H9 (cell line): Measurements from ENCODE around the gene PPP1R14B. TPM values are rescaled to one million over a fixed set of nuclear protein-coding genes. Genes with fewer than 3 reads are reported as not detected.

Experiments
- DNase-seq: peaks from one replicate; pipeline ENCODE4 v3.0.0-alpha.2; 2017
- H2AFZ ChIP-seq: one replicate; pipeline ENCODE4 v1.6.1; 2013; ENCODE audit warnings: mild to moderate bottlenecking, low read length, control low read depth, moderate library complexity
- H2AK5ac ChIP-seq: 2 replicates; pipeline ENCODE4 v1.6.1; 2013; ENCODE audit warnings: low read length, control low read depth, mixed read lengths; ENCODE audit not compliant: insufficient read length
- H2BK120ac ChIP-seq: one replicate; pipeline ENCODE4 v1.6.1; 2013; ENCODE audit warnings: low read depth, mild to moderate bottlenecking, low read length, control low read depth, inconsistent platforms; ENCODE audit not compliant: poor library complexity, severe bottlenecking
- H2BK12ac ChIP-seq: 2 replicates; pipeline ENCODE4 v1.6.1; 2013; ENCODE audit warnings: low read length, control low read depth, mixed read lengths, low read depth; ENCODE audit not compliant: insufficient read length
- H2BK15ac ChIP-seq: 2 replicates; pipeline ENCODE4 v1.6.1; 2013; ENCODE audit warnings: low read depth, low read length, control low read depth
- H2BK20ac ChIP-seq: one replicate; pipeline ENCODE4 v1.6.1; 2013; ENCODE audit warnings: low read depth, mild to moderate bottlenecking, low read length, control low read depth, inconsistent platforms; ENCODE audit not compliant: poor library complexity, severe bottlenecking
- H2BK5ac ChIP-seq: 2 replicates; pipeline ENCODE4 v1.6.1; 2013; ENCODE audit warnings: low read length, control low read depth, mixed read lengths; ENCODE audit not compliant: insufficient read length
- H3K14ac ChIP-seq: 2 replicates; pipeline ENCODE4 v1.6.1; 2013; ENCODE audit warnings: low read length, control low read depth; ENCODE audit not compliant: insufficient read depth
- H3K18ac ChIP-seq: 2 replicates; pipeline ENCODE4 v1.6.1; 2013; ENCODE audit warnings: low read depth, mild to moderate bottlenecking, mixed read lengths, low read length, control low read depth; ENCODE audit not compliant: insufficient read length
- H3K23ac ChIP-seq: 2 replicates; pipeline ENCODE4 v1.6.1; 2013; ENCODE audit warnings: low read length, control low read depth, mixed read lengths, low read depth; ENCODE audit not compliant: insufficient read length
- H3K23me2 ChIP-seq: 2 replicates; pipeline ENCODE4 v1.6.1; 2013; ENCODE audit warnings: low read depth, mild to moderate bottlenecking, mixed read lengths, low read length, control low read depth; ENCODE audit not compliant: insufficient read length, poor library complexity, severe bottlenecking
- H3K27ac ChIP-seq: 2 replicates; pipeline ENCODE4 v1.5.1; 2013; ENCODE audit warnings: low read length, control low read depth, mixed read lengths, low read depth; ENCODE audit not compliant: insufficient read length
- H3K27me3 ChIP-seq: 2 replicates; pipeline ENCODE4 v1.6.1; 2013; ENCODE audit warnings: low read length, control low read depth, inconsistent platforms; ENCODE audit not compliant: insufficient read depth
- H3K4ac ChIP-seq: 2 replicates; pipeline ENCODE4 v1.6.1; 2013; ENCODE audit warnings: low read depth, mild to moderate bottlenecking, control low read depth, inconsistent platforms, low read length, moderate library complexity
- H3K4me1 ChIP-seq: 2 replicates; pipeline ENCODE4 v1.6.1; 2013; ENCODE audit warnings: low read length, control low read depth, inconsistent platforms; ENCODE audit not compliant: insufficient read depth
- H3K4me2 ChIP-seq: 2 replicates; pipeline ENCODE4 v1.6.1; 2013; ENCODE audit warnings: low read length, control low read depth, mixed read lengths; ENCODE audit not compliant: insufficient read length, insufficient read depth
- H3K56ac ChIP-seq: 2 replicates; pipeline ENCODE4 v1.6.1; 2013; ENCODE audit warnings: low read depth, mild to moderate bottlenecking, mixed read lengths, low read length, control low read depth; ENCODE audit not compliant: insufficient read length
- H3K79me1 ChIP-seq: 2 replicates; pipeline ENCODE4 v1.6.1; 2013; ENCODE audit warnings: low read depth, mild to moderate bottlenecking, moderate library complexity, low read length, control low read depth, inconsistent platforms; ENCODE audit not compliant: insufficient read depth, poor library complexity, severe bottlenecking
- H3K79me2 ChIP-seq: 2 replicates; pipeline ENCODE4 v1.6.1; 2013; ENCODE audit warnings: low read length, control low read depth, inconsistent platforms; ENCODE audit not compliant: insufficient read depth
- H3K9ac ChIP-seq: 2 replicates; pipeline ENCODE4 v1.6.1; 2013; ENCODE audit warnings: low read length, control low read depth, mixed read lengths; ENCODE audit not compliant: insufficient read length; ENCODE audit errors: extremely low read depth
- H3K9me3 ChIP-seq: one replicate; pipeline ENCODE4 v1.6.1; 2013; ENCODE audit warnings: low read depth, low read length, inconsistent platforms; ENCODE audit not compliant: control insufficient read depth
- H3T11ph ChIP-seq: one replicate; pipeline ENCODE4 v1.6.1; 2013; ENCODE audit warnings: mild to moderate bottlenecking, low read length, control low read depth, inconsistent platforms
- H4K20me1 ChIP-seq: one replicate; pipeline ENCODE4 v1.6.1; 2013; ENCODE audit not compliant: control insufficient read depth, insufficient read length, insufficient read depth
- H4K5ac ChIP-seq: 2 replicates; pipeline ENCODE4 v1.6.1; 2013; ENCODE audit warnings: low read depth, mild to moderate bottlenecking, mixed read lengths, low read length, control low read depth; ENCODE audit not compliant: insufficient read length
- H4K8ac ChIP-seq: replicated peaks from 2 replicates; pipeline ENCODE4 v1.6.1; 2013; ENCODE audit warnings: low read length, control low read depth, mixed read lengths, low read depth; ENCODE audit not compliant: insufficient read length
- H4K91ac ChIP-seq: 2 replicates; pipeline ENCODE4 v1.6.1; 2013; ENCODE audit warnings: low read depth, mild to moderate bottlenecking, moderate library complexity, mixed read lengths, low read length, control low read depth; ENCODE audit not compliant: insufficient read length
- H3K27ac Mint-ChIP-seq, 3 experiments: 2 replicates in 2 of 3; 3 replicates in 1 of 3; pipeline ENCODE4 v1.8.0; 2020 to 2021; ENCODE audit warnings: mixed read lengths in 3 of 3, mild to moderate bottlenecking in 1 of 3, moderate library complexity in 1 of 3
- H3K27me3 Mint-ChIP-seq: 2 replicates; pipeline ENCODE4 v1.8.0; 2021; ENCODE audit warnings: low read depth, mild to moderate bottlenecking, moderate library complexity, mixed read lengths
- H3K36me3 Mint-ChIP-seq, 3 experiments: 2 replicates in 2 of 3; 3 replicates in 1 of 3; pipeline ENCODE4 v1.8.0; 2020 to 2021; ENCODE audit warnings: low read depth in 3 of 3, mixed read lengths in 3 of 3; ENCODE audit not compliant: insufficient read depth in 1 of 3
- H3K4me1 Mint-ChIP-seq, 2 experiments: 2 replicates each; pipeline ENCODE4 v1.8.0; 2020; ENCODE audit warnings: mixed read lengths in 2 of 2
- H3K4me3 Mint-ChIP-seq, 2 experiments: 2 replicates in 1 of 2; 3 replicates in 1 of 2; pipeline ENCODE4 v1.8.0; 2020 to 2021; ENCODE audit warnings: mild to moderate bottlenecking in 2 of 2, mixed read lengths in 2 of 2, moderate library complexity in 1 of 2
- H3K9me3 Mint-ChIP-seq, 2 experiments: 2 replicates in 1 of 2; 3 replicates in 1 of 2; pipeline ENCODE4 v1.8.0; 2020; ENCODE audit warnings: mild to moderate bottlenecking in 2 of 2, mixed read lengths in 2 of 2, moderate library complexity in 1 of 2
- WGBS: extraction: QIAGEN DNeasy Blood & Tissue Kit; methylation state at CpG from one replicate; pipeline ENCODE4 v1.1.7; 2013; ENCODE audit warnings: missing lambda C conversion rate, low lambda C conversion rate, mixed read lengths; ENCODE audit not compliant: insufficient read length; ENCODE audit errors: extremely low coverage; 5-methylcytosine and 5-hydroxymethylcytosine counted together
- total RNA-seq: library from RNA; stranded (reverse); gene quantifications from 2 replicates; pipeline ENCODE4 v1.2.1, GENCODE V29; 2021
- TF ChIP-seq, protein P1 (sequence below): fragments of 200-600 bp; sonication (generic); conservative IDR thresholded peaks from 3 replicates; pipeline ENCODE4 v1.8.0; 2021; ENCODE audit warnings: antibody characterized with exemption, mild to moderate bottlenecking

The PPP1R14B gene
- total RNA-seq, 1 experiment from 2014 or later: 358 TPM

- no peak overlapping the region for H2BK5ac ChIP-seq
- no peak overlapping the region for H3K18ac ChIP-seq
- no peak overlapping the region for H4K8ac ChIP-seq
- no peak overlapping the region for H2AFZ ChIP-seq
- H3K27ac ChIP-seq: no peak overlapping the region
- no peak overlapping the region for H4K91ac ChIP-seq
- H3K79me1 ChIP-seq: no peaks in the 10 kb centered on the region
- no peak overlapping the region for H3K4ac ChIP-seq
- DNase-seq: no peak
- no peak overlapping the region for H3T11ph ChIP-seq
- no peak overlapping the region for H2BK120ac ChIP-seq
- H3K4me1 Mint-ChIP-seq: no peaks in the 10 kb centered on the region
- H2BK15ac ChIP-seq: no peak overlapping the region
- no peak overlapping the region for H2AK5ac ChIP-seq
- TF ChIP-seq, protein P1, sequence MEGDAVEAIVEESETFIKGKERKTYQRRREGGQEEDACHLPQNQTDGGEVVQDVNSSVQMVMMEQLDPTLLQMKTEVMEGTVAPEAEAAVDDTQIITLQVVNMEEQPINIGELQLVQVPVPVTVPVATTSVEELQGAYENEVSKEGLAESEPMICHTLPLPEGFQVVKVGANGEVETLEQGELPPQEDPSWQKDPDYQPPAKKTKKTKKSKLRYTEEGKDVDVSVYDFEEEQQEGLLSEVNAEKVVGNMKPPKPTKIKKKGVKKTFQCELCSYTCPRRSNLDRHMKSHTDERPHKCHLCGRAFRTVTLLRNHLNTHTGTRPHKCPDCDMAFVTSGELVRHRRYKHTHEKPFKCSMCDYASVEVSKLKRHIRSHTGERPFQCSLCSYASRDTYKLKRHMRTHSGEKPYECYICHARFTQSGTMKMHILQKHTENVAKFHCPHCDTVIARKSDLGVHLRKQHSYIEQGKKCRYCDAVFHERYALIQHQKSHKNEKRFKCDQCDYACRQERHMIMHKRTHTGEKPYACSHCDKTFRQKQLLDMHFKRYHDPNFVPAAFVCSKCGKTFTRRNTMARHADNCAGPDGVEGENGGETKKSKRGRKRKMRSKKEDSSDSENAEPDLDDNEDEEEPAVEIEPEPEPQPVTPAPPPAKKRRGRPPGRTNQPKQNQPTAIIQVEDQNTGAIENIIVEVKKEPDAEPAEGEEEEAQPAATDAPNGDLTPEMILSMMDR: no peak
- no peaks in the 10 kb centered on the region for H3K23me2 ChIP-seq
- H2BK20ac ChIP-seq: no peak overlapping the region
- no peaks in the 10 kb centered on the region for H3K9me3 Mint-ChIP-seq
- no peaks in the 10 kb centered on the region for H3K4me1 ChIP-seq
- no peaks in the 10 kb centered on the region for H3K9me3 ChIP-seq
- no peak overlapping the region for H3K23ac ChIP-seq
- H3K14ac ChIP-seq: no peak overlapping the region
- H3K56ac ChIP-seq: no peak overlapping the region
- H2BK12ac ChIP-seq: no peak overlapping the region
- no peak overlapping the region for H3K9ac ChIP-seq
- H3K36me3 Mint-ChIP-seq: peaks cover 3 to 49% (median 36%) of the 10 kb centered on the region in 3 experiments
- H3K27me3 ChIP-seq: no peaks in the 10 kb centered on the region
- no CpG with 5 or more reads among the region's 30 CpGs for WGBS
- H3K79me2 ChIP-seq: no peaks in the 10 kb centered on the region
- no peak overlapping the region for H3K4me2 ChIP-seq
- no peak overlapping the region for H4K5ac ChIP-seq
- no peak overlapping the region for H3K27ac Mint-ChIP-seq
- H3K4me3 Mint-ChIP-seq: no peak overlapping the region
- H3K27me3 Mint-ChIP-seq: no peaks in the 10 kb centered on the region
- H4K20me1 ChIP-seq: no peaks in the 10 kb centered on the region
Observed at GRCh38 chr11:64211181-64211872, 35.4 kb downstream of the PPP1R14B start.
